H1 (cell line): ENCODE data around the gene NDST3. TPM values are rescaled to one million over a fixed set of nuclear protein-coding genes. Genes with fewer than 3 reads are reported as not detected.

Experiments used
- CTCF ChIA-PET: fragments of 300-600 bp; sonication (Branson Sonifier 250); formaldehyde crosslinking; loops from one replicate; lab custom pipeline; 2021; ENCODE audit not compliant: partially characterized antibody; lab: Charles Lee
- POLR2A ChIA-PET: fragments of 300-600 bp; sonication (Branson Sonifier 250); formaldehyde crosslinking; loops from one replicate; lab custom pipeline; 2021; ENCODE audit warnings: inconsistent platforms; ENCODE audit not compliant: partially characterized antibody; lab: Charles Lee
- DNase-seq, 2 experiments: peaks; one replicate each; pipeline versions ENCODE4 v3.0.0 to v3.0.0-alpha.2; 2010 to 2022; ENCODE audit warnings: low spot score in 2 of 2, low read depth in 1 of 2, mixed read lengths in 1 of 2
- FAIRE-seq: peaks from 2 replicates; lab custom pipeline; 2011; peaks lifted over from hg19 to GRCh38; lab: Jason Lieb, UNC
- H2AFZ ChIP-seq: 2 replicates; pipeline ENCODE4 v1.8.1; 2012; ENCODE audit warnings: low read length, inconsistent platforms
- H2AK5ac ChIP-seq: 2 replicates; pipeline ENCODE4 v1.6.1; 2013; ENCODE audit warnings: low read depth, low read length
- H2BK120ac ChIP-seq: replicated peaks from 2 replicates; pipeline ENCODE3; 2013; ENCODE audit warnings: low read depth, low read length, inconsistent platforms
- H2BK12ac ChIP-seq: 2 replicates; pipeline ENCODE4 v1.6.1; 2013; ENCODE audit warnings: low read depth, low read length
- H2BK15ac ChIP-seq: 2 replicates; pipeline ENCODE4 v1.6.1; 2013; ENCODE audit warnings: low read length
- H2BK20ac ChIP-seq: 2 replicates; pipeline ENCODE4 v1.6.1; 2013; ENCODE audit warnings: low read length
- H2BK5ac ChIP-seq: 2 replicates; pipeline ENCODE4 v1.6.1; 2013; ENCODE audit warnings: low read depth, low read length
- H3K14ac ChIP-seq: 2 replicates; pipeline ENCODE4 v1.6.1; 2013; ENCODE audit warnings: inconsistent platforms; ENCODE audit not compliant: insufficient read length
- H3K18ac ChIP-seq: 2 replicates; pipeline ENCODE4 v1.6.1; 2013; ENCODE audit warnings: low read length; ENCODE audit errors: extremely low read depth
- H3K23ac ChIP-seq: 2 replicates; pipeline ENCODE4 v1.6.1; 2013; ENCODE audit warnings: inconsistent platforms; ENCODE audit not compliant: insufficient read length
- H3K23me2 ChIP-seq: 2 replicates; pipeline ENCODE4 v1.6.1; 2013; ENCODE audit warnings: low read depth, low read length
- H3K27ac ChIP-seq: 2 replicates; pipeline ENCODE4 v1.6.1; 2011; ENCODE audit warnings: low read depth, low read length, inconsistent platforms
- H3K27me3 ChIP-seq, 4 experiments: replicated peaks in 1 of 4; 1 replicate in 1 of 4; 2 replicates in 3 of 4; pipeline versions ENCODE4 v1.6.1 to v1.8.1; 2011 to 2013; ENCODE audit warnings: low read length in 3 of 4, mild to moderate bottlenecking in 3 of 4, inconsistent platforms in 2 of 4, mixed read lengths in 2 of 4, moderate library complexity in 1 of 4; ENCODE audit not compliant: control insufficient read depth in 3 of 4, insufficient read depth in 3 of 4; ENCODE audit errors: extremely low read depth in 1 of 4
- H3K36me3 ChIP-seq, 4 experiments: 2 replicates each; pipeline versions ENCODE4 v1.6.1 to v1.8.1; 2011 to 2013; ENCODE audit warnings: mild to moderate bottlenecking in 4 of 4, low read length in 3 of 4, moderate library complexity in 2 of 4, control low read depth in 1 of 4, inconsistent platforms in 1 of 4; ENCODE audit not compliant: insufficient read depth in 4 of 4, control insufficient read depth in 2 of 4
- H3K4ac ChIP-seq: replicated peaks from 2 replicates; pipeline ENCODE3; 2013; ENCODE audit warnings: low read length, low read depth, mixed read lengths, inconsistent platforms; ENCODE audit not compliant: insufficient read length
- H3K4me1 ChIP-seq, 4 experiments: replicated peaks in 1 of 4; 1 replicate in 1 of 4; 2 replicates in 3 of 4; pipeline versions ENCODE4 v1.6.1 to v1.8.1; 2011 to 2013; ENCODE audit warnings: low read length in 3 of 4, inconsistent platforms in 2 of 4, mixed read lengths in 1 of 4; ENCODE audit not compliant: insufficient read depth in 4 of 4, control insufficient read depth in 3 of 4
- H3K4me2 ChIP-seq, 2 experiments: 2 replicates each; pipeline versions ENCODE4 v1.6.1 to v1.8.1; 2011 to 2013; ENCODE audit warnings: low read depth in 2 of 2, low read length in 2 of 2, control low read depth in 1 of 2, inconsistent platforms in 1 of 2, mild to moderate bottlenecking in 1 of 2; ENCODE audit not compliant: insufficient read depth in 1 of 2
- H3K4me3 ChIP-seq, 4 experiments: fragments of 200-600, 300-600 bp in 1 of 4; sonication (generic), shearing (Covaris generic), sonication (Bioruptor Twin) in 1 of 4; 2 replicates each; pipeline versions ENCODE4 v1.5.1 to v1.8.1; 2011 to 2016; ENCODE audit warnings: low read length in 4 of 4, low read depth in 3 of 4, control low read depth in 2 of 4, inconsistent platforms in 2 of 4, mild to moderate bottlenecking in 2 of 4, mixed read lengths in 1 of 4, moderate library complexity in 1 of 4; ENCODE audit not compliant: insufficient read depth in 2 of 4; ENCODE audit errors: extremely low read depth in 1 of 4
- H3K56ac ChIP-seq: replicated peaks from 2 replicates; pipeline ENCODE3; 2013; ENCODE audit warnings: low read depth, mild to moderate bottlenecking, mixed read lengths, low read length, inconsistent platforms; ENCODE audit not compliant: insufficient read length
- H3K79me1 ChIP-seq: 2 replicates; pipeline ENCODE4 v1.6.1; 2013; ENCODE audit warnings: low read depth, low read length, control low read depth
- H3K79me2 ChIP-seq, 2 experiments: 2 replicates each; pipeline versions ENCODE4 v1.6.1 to v1.8.1; 2012 to 2013; ENCODE audit warnings: low read length in 2 of 2, mild to moderate bottlenecking in 2 of 2, inconsistent platforms in 1 of 2; ENCODE audit not compliant: insufficient read depth in 2 of 2, control insufficient read depth in 1 of 2
- H3K9ac ChIP-seq, 4 experiments: replicated peaks in 1 of 4; 1 replicate in 1 of 4; 2 replicates in 3 of 4; pipeline versions ENCODE4 v1.6.1 to v1.8.1; 2011 to 2013; ENCODE audit warnings: low read depth in 3 of 4, low read length in 3 of 4, control low read depth in 2 of 4, mild to moderate bottlenecking in 2 of 4, moderate library complexity in 2 of 4, inconsistent platforms in 1 of 4; ENCODE audit errors: extremely low read depth in 1 of 4
- H3K9me3 ChIP-seq, 2 experiments: 2 replicates each; pipeline versions ENCODE4 v1.6.1 to v1.8.1; 2012 to 2013; ENCODE audit warnings: mild to moderate bottlenecking in 2 of 2, moderate library complexity in 2 of 2, control low read depth in 1 of 2, inconsistent platforms in 1 of 2, low read depth in 1 of 2, low read length in 1 of 2, mixed read lengths in 1 of 2; ENCODE audit not compliant: insufficient read depth in 2 of 2
- H4K20me1 ChIP-seq, 2 experiments: replicated peaks in 1 of 2; 2 replicates each; pipeline versions ENCODE3 to v1.8.1; 2011 to 2013; ENCODE audit warnings: inconsistent platforms in 2 of 2, low read length in 2 of 2, mild to moderate bottlenecking in 1 of 2; ENCODE audit not compliant: insufficient read depth in 2 of 2, control insufficient read depth in 1 of 2
- H4K5ac ChIP-seq: 2 replicates; pipeline ENCODE4 v1.6.1; 2013; ENCODE audit warnings: low read length, low read depth, mixed read lengths, inconsistent platforms; ENCODE audit not compliant: insufficient read length
- H4K8ac ChIP-seq: 2 replicates; pipeline ENCODE4 v1.8.0; 2013; ENCODE audit warnings: mild to moderate bottlenecking, moderate library complexity, low read length, inconsistent platforms; ENCODE audit not compliant: insufficient read depth; ENCODE audit errors: extremely low read depth
- H4K91ac ChIP-seq: replicated peaks from 2 replicates; pipeline ENCODE3; 2013; ENCODE audit warnings: low read length, mixed read lengths, inconsistent platforms; ENCODE audit not compliant: insufficient read length
- TAF1 ChIP-seq: IDR thresholded peaks from 2 replicates; pipeline ENCODE4 v1.6.1; 2011; ENCODE audit warnings: mild to moderate bottlenecking, low read depth, low read length
- WGBS, 2 experiments: shearing (Covaris generic) in 1 of 2; methylation state at CpG; one replicate each; pipeline versions ENCODE4 v1.1.6 to v1.1.7; 2013 to 2015; ENCODE audit warnings: low lambda C conversion rate in 2 of 2, mixed read lengths in 2 of 2, inconsistent platforms in 1 of 2, low coverage in 1 of 2, missing lambda C conversion rate in 1 of 2; ENCODE audit not compliant: insufficient replicate concordance in 2 of 2, insufficient coverage in 1 of 2, insufficient read length in 1 of 2; ENCODE audit errors: extremely low coverage in 1 of 2, missing lambda C conversion rate in 1 of 2; 5-methylcytosine and 5-hydroxymethylcytosine counted together
- polyA plus RNA-seq, 7 experiments: library from polyadenylated mRNA; depleted of rRNA in 3 of 7; stranded (reverse) in 5 of 7; unstranded in 2 of 7; fragments of >200 nt in 5 of 7; fragments of 200-250 nt in 2 of 7; gene quantifications; 1 replicate in 5 of 7; 2 replicates in 1 of 7; 4 replicates in 1 of 7; pipeline versions ENCODE4 v1.2.1 to v1.2.3, GENCODE V29; 2011 to 2013; ENCODE audit warnings: missing spikeins in 2 of 7, mixed read lengths in 2 of 7
- total RNA-seq: library from RNA; stranded (reverse); fragmentation: NEBNext Ultra II Directional; extraction: Animal tissue kit (Norgen Biotek cat#: 25700); gene quantifications from 2 replicates; pipeline ENCODE4 v1.2.1, GENCODE V29; 2021

Gene NDST3
- total and polyA plus RNA-seq, 2 of the 8 experiments (the other 6 are each of a cell fraction or from before 2014, with no cell fraction given) = 0.35 to 0.60 TPM

GRCh38 chr4:118285931-118286330 lies 251.6 kb downstream of the NDST3 start:
- Histone ChIP-seq H3K23ac (no peak overlapping the region), H4K20me1 (peaks cover 0 to 4% of the 10 kb centered on the region in 2 experiments), H2BK12ac (no peak overlapping the region), H4K8ac (no peak overlapping the region), H3K79me2 (no peaks in the 10 kb centered on the region), H2BK15ac (no peak overlapping the region), H2AK5ac (no peak overlapping the region), H3K4me1 (no peaks in the 10 kb centered on the region; a peak in 1 of 7 replicates), H3K9me3 (no peaks in the 10 kb centered on the region), H3K9ac (no peak overlapping the region), H4K5ac (no peak overlapping the region), H2BK120ac (no peak overlapping the region), H2AFZ (no peak overlapping the region), H3K27ac (no peak overlapping the region), H3K23me2 (no peaks in the 10 kb centered on the region; the same call in 1 of the 2 replicates), H3K4ac (no peak overlapping the region), H2BK5ac (no peak overlapping the region), H3K18ac (no peak overlapping the region), H3K4me2 (no peak overlapping the region), H4K91ac (no peak overlapping the region), H3K79me1 (no peaks in the 10 kb centered on the region), H3K27me3 (no peaks in the 10 kb centered on the region), H3K56ac (no peak overlapping the region), H3K14ac (no peak overlapping the region), H3K4me3 (no peak overlapping the region), H2BK20ac (no peak overlapping the region), H3K36me3 (peaks cover 0 to 13% (median 0%) of the 10 kb centered on the region in 4 experiments; a peak in 2 of 8 replicates)
- WGBS, 2 experiments = 92% methylated on average over 4 of the region's 4 CpGs; no CpG with 5 or more reads in 1 of the 2 experiments
- ChIA-PET POLR2A (no interaction called here), CTCF (no interaction called here)
- TF ChIP-seq TAF1 = no peak
- DNase-seq = no peak
- FAIRE-seq = no peak
